Upper lobe of left lung (tissue), 6 donors: ENCODE results near the gene BTD. TPM values are rescaled to one million over a fixed set of nuclear protein-coding genes. Genes with fewer than 3 reads are reported as not detected.
A peak's percentile ranks its signal among the peaks of the same experiment; 100 is the strongest.

Experiments
- ATAC-seq, 2 donors: fragments of 200-7000 bp; cut with Tn5 transposase; one replicate each; pipeline ENCODE4 v1.9.1; 2022; ENCODE audit warnings: mild to moderate bottlenecking in 2 of 2, moderate library complexity in 2 of 2; ENCODE audit not compliant: low FRiP score in 2 of 2
- DNase-seq, 2 donors: peaks; one replicate each; pipeline ENCODE4 v3.0.0-alpha.2; 2019 to 2020
- H3K27ac ChIP-seq, 4 donors: fragments of 200-600 bp; sonication (generic); one replicate each; pipeline ENCODE4 v1.5.1; 2016 to 2019
- H3K27me3 ChIP-seq, 4 donors: fragments of 200-600 bp; sonication (generic); one replicate each; pipeline ENCODE4 v1.5.1; 2017 to 2019
- H3K36me3 ChIP-seq, 4 donors: fragments of 200-600 bp; sonication (generic); one replicate each; pipeline ENCODE4 v1.5.1; 2016 to 2019
- H3K4me1 ChIP-seq, 4 donors: fragments of 200-600 bp; sonication (generic); one replicate each; pipeline ENCODE4 v1.5.1; 2018 to 2019
- H3K4me3 ChIP-seq, 4 donors: fragments of 200-600 bp; sonication (generic); one replicate each; pipeline ENCODE4 v1.5.1; 2017 to 2019; ENCODE audit warnings: mild to moderate bottlenecking in 2 of 4, moderate library complexity in 1 of 4
- H3K9me3 ChIP-seq, 4 donors: fragments of 200-600 bp; sonication (generic); one replicate each; pipeline ENCODE4 v1.5.1; 2018 to 2019
- CTCF ChIP-seq, 6 experiments: fragments of 450-650 bp in 4 of 6; fragments of 200-600 bp in 2 of 6; sonication (generic) in 2 of 6; IDR thresholded peaks; one replicate each; pipeline ENCODE4 v1.5.1; 2016 to 2019; ENCODE audit warnings: antibody characterized with exemption in 6 of 6
- EP300 ChIP-seq, 4 donors: sonication (generic); formaldehyde crosslinking; IDR thresholded peaks; one replicate each; pipeline ENCODE4 v1.5.1; 2017; ENCODE audit warnings: antibody characterized with exemption in 4 of 4, control low read depth in 2 of 4
- POLR2A ChIP-seq, 4 donors: fragments of 450-650 bp; IDR thresholded peaks; one replicate each; pipeline ENCODE4 v1.5.1; 2016 to 2017; ENCODE audit warnings: antibody characterized with exemption in 4 of 4, mild to moderate bottlenecking in 2 of 4
- POLR2AphosphoS5 ChIP-seq, 2 donors: sonication (generic); formaldehyde crosslinking; IDR thresholded peaks; one replicate each; pipeline ENCODE4 v1.5.1; 2017; ENCODE audit warnings: antibody characterized with exemption in 2 of 2
- WGBS, 2 donors: methylation state at CpG; one replicate each; pipeline ENCODE4 v1.1.5; 2017 to 2018; 5-methylcytosine and 5-hydroxymethylcytosine counted together
- total RNA-seq, 6 donors: library from RNA; depleted of rRNA in 4 of 6; stranded (reverse); fragments of >200 nt in 4 of 6; gene quantifications; one replicate each; pipeline versions ENCODE4 v1.1.0 to v1.2.1, GENCODE V29; 2016 to 2021
- donor health status: DM: no; HTN: no; CAD: no; lungs with moderate emphysema.
- donor health status: DM: no; HTN: yes; CAD: no; lungs with severe emphysema.

BTD gene
- total RNA-seq, 6 donors from 2014 or later = 6.8 to 32.2 (median 21.8) TPM

GRCh38 chr3:15647611-15648167 is 46.1 kb downstream of the BTD start:
- no peaks in the 10 kb centered on the region for H3K27me3 ChIP-seq
- no peak overlapping the region for H3K4me3 ChIP-seq
- 55% methylated on average over 4 of the region's 4 CpGs for WGBS, 2 donors
- H3K4me1 ChIP-seq = peaks cover 6 to 17% (median 9%) of the 10 kb centered on the region in 4 donors
- DNase-seq (no peak), ATAC-seq (peak in 1 of 2 donors; percentile 43)
- TF ChIP-seq POLR2AphosphoS5 (IDR thresholded peaks at IDR 0.05) (no peak), EP300 (IDR thresholded peaks at IDR 0.05) (no peak)
- H3K9me3 ChIP-seq = no peaks in the 10 kb centered on the region
- H3K36me3 ChIP-seq = peaks cover 0 to 5% (median 2%) of the 10 kb centered on the region in 4 donors
- H3K27ac ChIP-seq = peak overlapping the region in 1 of 4 donors; percentile 6

DNA sequence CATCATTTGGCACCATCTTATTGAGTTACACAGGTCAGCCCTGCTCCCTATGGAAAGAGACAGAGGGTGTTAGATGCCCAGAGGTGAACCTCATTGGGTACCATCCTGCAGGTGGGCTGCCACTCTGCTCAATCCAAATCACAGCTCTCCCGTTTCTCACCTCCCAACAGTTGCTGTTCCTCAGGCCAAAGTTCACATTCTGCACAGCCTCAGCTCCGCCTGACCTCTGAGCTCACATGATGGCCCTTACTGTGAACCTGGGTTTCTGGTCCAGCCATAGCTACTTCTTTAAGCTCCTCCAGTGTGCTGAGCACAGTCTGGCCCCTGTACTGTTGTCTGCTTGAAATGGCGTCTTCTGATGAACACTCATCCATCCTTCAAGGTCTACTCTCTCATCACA is 47.8 kb downstream of the BTD start:
- ATAC-seq = no peak
- Histone ChIP-seq H3K36me3 (peaks cover 0 to 4% (median 2%) of the 10 kb centered on the region in 4 donors), H3K9me3 (no peaks in the 10 kb centered on the region), H3K4me1 (peaks cover 6 to 17% (median 9%) of the 10 kb centered on the region in 4 donors), H3K27ac (no peak overlapping the region), H3K27me3 (no peaks in the 10 kb centered on the region), H3K4me3 (no peak overlapping the region)
- no peak for DNase-seq
- WGBS, 2 donors = 94 to 100% methylated on average over 2 to 3 of the region's 3 CpGs
- TF ChIP-seq CTCF (IDR thresholded peaks at IDR 0.05) (no peak), EP300 (IDR thresholded peaks at IDR 0.05) (no peak), POLR2AphosphoS5 (IDR thresholded peaks at IDR 0.05) (no peak), POLR2A (IDR thresholded peaks at IDR 0.05) (no peak)

GRCh38 chr3:15649858-15650257 is 48.3 kb downstream of the BTD start:
- DNase-seq (no peak), ATAC-seq (no peak)
- Histone ChIP-seq H3K4me3 (no peak overlapping the region), H3K9me3 (peaks cover 0 to under 1% (median 0%) of the 10 kb centered on the region in 4 donors), H3K36me3 (no peaks in the 10 kb centered on the region), H3K4me1 (peaks cover 6 to 17% (median 9%) of the 10 kb centered on the region in 4 donors), H3K27me3 (no peaks in the 10 kb centered on the region), H3K27ac (no peak overlapping the region)
- no peak for TF ChIP-seq POLR2AphosphoS5 (IDR thresholded peaks at IDR 0.05)
- 93 to 95% methylated on average over 5 of the region's 5 CpGs for WGBS, 2 donors

- Histone ChIP-seq H3K9me3 (peaks cover 5 to 16% (median 6%) of the 10 kb centered on the region in 4 donors), H3K27me3 (no peaks in the 10 kb centered on the region), H3K27ac (no peak overlapping the region), H3K36me3 (no peaks in the 10 kb centered on the region), H3K4me3 (no peak overlapping the region), H3K4me1 (peaks cover 6 to 13% (median 9%) of the 10 kb centered on the region in 4 donors)
- no peak for TF ChIP-seq POLR2A (IDR thresholded peaks at IDR 0.05)
- no peak for TF ChIP-seq POLR2AphosphoS5 (IDR thresholded peaks at IDR 0.05)
- TF ChIP-seq CTCF (IDR thresholded peaks at IDR 0.05) = no peak
- TF ChIP-seq EP300 (IDR thresholded peaks at IDR 0.05) = no peak
- peak in 1 of 2 donors; percentile 8 for ATAC-seq
- no peak for DNase-seq
- WGBS, 2 donors = 69 to 86% methylated on average over 8 of the region's 8 CpGs
Measured at GRCh38 chr3:15651396-15651795, 49.9 kb downstream of the BTD start.

DNA sequence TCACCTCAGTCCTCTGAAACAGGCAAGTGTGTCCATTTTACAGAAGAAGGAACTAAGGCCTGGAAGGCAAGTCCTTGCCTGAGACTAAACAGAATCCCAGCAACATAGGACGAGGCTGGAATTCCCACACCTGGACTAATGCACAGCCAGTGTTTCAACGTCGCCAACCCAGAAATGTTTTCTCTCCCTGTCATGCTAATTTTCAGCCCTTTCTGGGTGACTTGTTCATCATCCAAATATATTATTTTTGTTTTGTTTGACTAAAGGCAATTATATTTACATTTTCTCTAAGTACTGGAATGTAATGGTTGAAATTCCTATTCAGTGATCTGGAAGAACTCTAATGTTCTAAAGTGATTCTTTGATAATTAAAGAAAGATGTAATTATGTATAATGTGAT is 51.8 kb downstream of the BTD start:
- H3K27me3 ChIP-seq = no peaks in the 10 kb centered on the region
- TF ChIP-seq POLR2A (IDR thresholded peaks at IDR 0.05) (no peak), POLR2AphosphoS5 (IDR thresholded peaks at IDR 0.05) (no peak), CTCF (IDR thresholded peaks at IDR 0.05) (no peak), EP300 (IDR thresholded peaks at IDR 0.05) (no peak)
- no peak for DNase-seq
- 92 to 96% methylated on average over 3 of the region's 3 CpGs for WGBS, 2 donors
- H3K9me3 ChIP-seq = peaks cover 12 to 27% (median 14%) of the 10 kb centered on the region in 4 donors
- no peak overlapping the region for H3K27ac ChIP-seq
- H3K4me1 ChIP-seq = no peaks in the 10 kb centered on the region
- H3K36me3 ChIP-seq = no peaks in the 10 kb centered on the region
- no peak overlapping the region for H3K4me3 ChIP-seq
- ATAC-seq = no peak

DNA sequence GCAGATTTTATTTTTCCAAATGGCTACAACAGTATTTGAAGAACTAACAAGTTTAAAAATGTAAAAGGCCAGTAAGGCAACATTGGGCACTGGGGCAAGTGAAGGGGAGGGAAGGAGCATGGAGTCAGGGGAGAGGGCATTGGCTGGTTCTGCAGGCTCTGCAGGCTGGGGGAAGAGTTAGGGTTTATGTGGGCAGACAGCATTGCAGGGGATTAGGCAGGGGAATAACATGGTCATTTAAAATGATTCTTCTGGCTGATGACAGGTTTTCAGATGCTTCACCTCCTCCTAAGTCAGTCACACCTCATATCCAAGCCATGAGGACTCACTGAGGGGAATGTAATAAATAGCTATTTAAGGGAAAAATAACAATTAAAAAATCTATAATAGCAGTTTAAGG is 52.6 kb downstream of the BTD start:
- Histone ChIP-seq H3K4me3 (no peak overlapping the region), H3K27me3 (no peaks in the 10 kb centered on the region), H3K4me1 (no peaks in the 10 kb centered on the region), H3K36me3 (no peaks in the 10 kb centered on the region), H3K27ac (no peak overlapping the region), H3K9me3 (peaks cover 12 to 27% (median 14%) of the 10 kb centered on the region in 4 donors)
- no peak for TF ChIP-seq POLR2A (IDR thresholded peaks at IDR 0.05)
- no peak for TF ChIP-seq CTCF (IDR thresholded peaks at IDR 0.05)
- no peak for TF ChIP-seq EP300 (IDR thresholded peaks at IDR 0.05)
- TF ChIP-seq POLR2AphosphoS5 (IDR thresholded peaks at IDR 0.05) = no peak
- no peak for ATAC-seq
- DNase-seq = no peak
